Adrenal gland (tissue), 12 donors: ENCODE measurements around the gene SPOCK2. TPM values are rescaled to one million over a fixed set of nuclear protein-coding genes. Genes with fewer than 3 reads are reported as not detected.

Source experiments
- DNase-seq, 7 donors: peaks; one replicate each; pipeline ENCODE4 v3.0.0-alpha.2; 2019 to 2020
- H3K27ac ChIP-seq, 5 donors: fragments of 200-600 bp; sonication (generic) in 4 of 5; 1 replicate in 3 of 5; 2 replicates in 2 of 5; pipeline versions ENCODE4 v1.5.1 to v1.8.0; 2016 to 2020; ENCODE audit warnings: mild to moderate bottlenecking in 1 of 5
- H3K27me3 ChIP-seq: fragments of 200-600 bp; 2 replicates; pipeline ENCODE4 v1.8.0; 2021
- H3K36me3 ChIP-seq, 2 donors: fragments of 200-600 bp; replicated peaks in 1 of 2; 1 replicate in 1 of 2; 2 replicates in 1 of 2; pipeline versions ENCODE4 v1.5.1 to v1.8.0; 2018 to 2022
- H3K4me1 ChIP-seq, 2 donors: fragments of 200-600 bp; replicated peaks in 1 of 2; 1 replicate in 1 of 2; 2 replicates in 1 of 2; pipeline versions ENCODE4 v1.5.1 to v1.8.0; 2018 to 2021
- H3K4me3 ChIP-seq, 4 donors: fragments of 200-600 bp; sonication (generic) in 3 of 4; one replicate each; pipeline ENCODE4 v1.5.1; 2016 to 2018
- H3K9me3 ChIP-seq, 3 donors: fragments of 200-600 bp; sonication (generic) in 1 of 3; replicated peaks in 1 of 3; 1 replicate in 2 of 3; 2 replicates in 1 of 3; pipeline versions ENCODE4 v1.5.1 to v1.8.0; 2016 to 2021
- CTCF ChIP-seq, 6 experiments: fragments of 450-650 bp in 4 of 6; fragments of 200-600 bp in 2 of 6; sonication (generic) in 1 of 6; IDR thresholded peaks; 1 replicate in 5 of 6; 2 replicates in 1 of 6; pipeline versions ENCODE4 v1.5.1 to v1.8.0; 2016 to 2021; ENCODE audit warnings: antibody characterized with exemption in 6 of 6, mild to moderate bottlenecking in 2 of 6, moderate library complexity in 1 of 6
- POLR2A ChIP-seq, 2 donors: fragments of 450-650 bp; IDR thresholded peaks; one replicate each; pipeline ENCODE4 v1.6.1; 2017; ENCODE audit warnings: antibody characterized with exemption in 2 of 2, mild to moderate bottlenecking in 2 of 2, moderate library complexity in 1 of 2
- WGBS, 4 donors: extraction: QIAGEN DNeasy Blood & Tissue Kit in 2 of 4; methylation state at CpG; one replicate each; pipeline versions ENCODE4 v1.1.5 to v1.1.7; 2013 to 2017; 5-methylcytosine and 5-hydroxymethylcytosine counted together
- intact Hi-C, 2 donors: fragments of 100-400 bp; cut with DNase I; formaldehyde crosslinking; loops; one replicate each; pipeline versions ENCODE4 v1.14.1 to v1.15.0; 2022 to 2023
- polyA plus RNA-seq, 3 donors: library from polyadenylated mRNA; stranded (reverse); fragments of 200-250 nt in 2 of 3; fragments of 350-450 nt in 1 of 3; fragmentation: Illumina TruSeq in 1 of 3; extraction: RNeasy Lipid Tissue Mini Kit (QIAGEN cat#74804) in 1 of 3; gene quantifications; one replicate each; pipeline ENCODE4 v1.2.3, GENCODE V29; 2013 to 2014
- total RNA-seq, 9 donors: library from RNA; depleted of rRNA in 4 of 9; stranded (reverse); fragments of >200 nt in 4 of 9; fragments of 120-200 nt in 1 of 9; fragmentation: NEBNext Ultra II Directional in 1 of 9; extraction: Animal tissue kit (Norgen Biotek cat#: 25700) in 1 of 9; gene quantifications; one replicate each; pipeline versions ENCODE4 v1.1.0 to v1.2.4, GENCODE V29; 2013 to 2023
- donor health status: healthy with polysubstance abuse.
- donor health status: Bipolar disorder and iron deficiency.
- donor health status: DM: yes; HTN: yes; CAD: no.
- donor health status: DM: no; HTN: no; CAD: no.
- donor health status: DM: no; HTN: no; CAD: no.
- donor health status: DM: yes; HTN: yes; CAD: no.

The SPOCK2 gene
- total and polyA plus RNA-seq, 12 donors = 11.7 to 68.9 (median 37.4) TPM

DNA sequence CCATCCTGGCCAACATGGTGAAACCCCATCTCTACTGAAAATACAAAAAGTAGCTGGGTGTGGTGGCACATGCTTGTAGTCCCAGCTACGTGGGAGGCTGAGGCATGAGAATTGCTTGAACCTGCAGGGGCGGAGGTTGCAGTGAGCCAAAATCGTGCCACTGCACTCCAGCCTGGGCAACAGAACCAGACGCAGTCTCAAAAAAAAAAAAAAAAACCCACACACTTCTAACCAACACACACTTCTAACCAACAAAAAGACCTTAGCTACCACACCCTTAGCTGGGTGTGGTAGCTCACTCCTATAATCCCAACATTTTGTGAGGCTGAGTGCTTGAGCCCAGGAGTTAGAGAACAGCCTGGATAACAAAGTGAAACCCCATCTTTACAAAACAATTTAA is 33.9 kb upstream of the SPOCK2 start:
- Histone ChIP-seq H3K4me3 (no peak overlapping the region), H3K27ac (no peak overlapping the region), H3K4me1 (peaks cover 4 to 11% of the 10 kb centered on the region in 2 donors), H3K9me3 (no peaks in the 10 kb centered on the region), H3K36me3 (no peaks in the 10 kb centered on the region), H3K27me3 (no peaks in the 10 kb centered on the region)
- DNase-seq = no peak
- intact Hi-C loops = loop anchor here (10.0 kb wide), 2 partner anchors 103 to 213 kb away; no protein-coding TSS in a partner anchor
- WGBS, 4 donors = 93 to 99% (median 96%) methylated on average over 4 of the region's 4 CpGs
- TF ChIP-seq POLR2A (IDR thresholded peaks at IDR 0.05) (no peak), CTCF (IDR thresholded peaks at IDR 0.05) (no peak)

- Histone ChIP-seq H3K9me3 (no peaks in the 10 kb centered on the region), H3K4me3 (no peak overlapping the region), H3K27ac (no peak overlapping the region), H3K27me3 (no peaks in the 10 kb centered on the region), H3K4me1 (peaks cover 4 to 11% of the 10 kb centered on the region in 2 donors), H3K36me3 (no peaks in the 10 kb centered on the region)
- DNase-seq = no peak
- intact Hi-C loops = loop anchor here (10.0 kb wide), 2 partner anchors 103 to 213 kb away; no protein-coding TSS in a partner anchor
- WGBS, 4 donors = 94 to 100% (median 100%) methylated on average over 1 of the region's 1 CpG
- TF ChIP-seq POLR2A (IDR thresholded peaks at IDR 0.05) (no peak), CTCF (IDR thresholded peaks at IDR 0.05) (no peak)
Observed at GRCh38 chr10:72121389-72121788, 33.0 kb upstream of the SPOCK2 start.

GRCh38 chr10:72116372-72116771 is 28.0 kb upstream of the SPOCK2 start:
- Histone ChIP-seq H3K9me3 (no peaks in the 10 kb centered on the region), H3K4me3 (no peak overlapping the region), H3K27me3 (no peaks in the 10 kb centered on the region), H3K36me3 (no peaks in the 10 kb centered on the region), H3K27ac (no peak overlapping the region), H3K4me1 (peaks cover 0 to 8% of the 10 kb centered on the region in 2 donors)
- 93 to 100% (median 99%) methylated on average over 2 of the region's 2 CpGs for WGBS, 4 donors
- intact Hi-C loops = no loop called here
- DNase-seq = no peak
- TF ChIP-seq CTCF (IDR thresholded peaks at IDR 0.05) (no peak), POLR2A (IDR thresholded peaks at IDR 0.05) (no peak)

GRCh38 chr10:72114706-72115450 is 26.5 kb upstream of the SPOCK2 start:
- DNase-seq = no peak
- Histone ChIP-seq H3K4me1 (peaks cover 0 to 9% of the 10 kb centered on the region in 2 donors), H3K27ac (no peak overlapping the region), H3K27me3 (no peaks in the 10 kb centered on the region), H3K36me3 (no peaks in the 10 kb centered on the region), H3K9me3 (no peaks in the 10 kb centered on the region), H3K4me3 (no peak overlapping the region)
- no peak for TF ChIP-seq CTCF (IDR thresholded peaks at IDR 0.05)
- TF ChIP-seq POLR2A (IDR thresholded peaks at IDR 0.05) = no peak
- intact Hi-C loops = no loop called here
- 68 to 84% (median 82%) methylated on average over 2 of the region's 2 CpGs for WGBS, 4 donors
